Naive B cell (primary cell): Measurements from ENCODE around the gene CDKN3. TPM values are rescaled to one million over a fixed set of nuclear protein-coding genes. Genes with fewer than 3 reads are reported as not detected.
"Not testable (repeated sequence)": the region's sequence is repeated elsewhere in the genome, so short reads cannot be mapped to it uniquely, and the experiment has no call there.

Experiments
- ATAC-seq, 2 donors: fragments of 150-1000 bp; cut with Tn5 transposase; 2 replicates each; pipeline ENCODE4 v1.10.0; 2021; ENCODE audit warnings: low read depth in 2 of 2, mild to moderate bottlenecking in 2 of 2, moderate library complexity in 2 of 2
- DNase-seq: peaks from one replicate; pipeline ENCODE4 v3.0.0; 2022
- H3K27ac Mint-ChIP-seq, 6 donors: one replicate each; pipeline ENCODE4 v1.8.0; 2020 to 2022; ENCODE audit warnings: mild to moderate bottlenecking in 6 of 6, mixed read lengths in 6 of 6, moderate library complexity in 5 of 6, inconsistent platforms in 2 of 6
- H3K27me3 Mint-ChIP-seq, 3 donors: one replicate each; pipeline ENCODE4 v1.8.0; 2021 to 2022; ENCODE audit warnings: mixed read lengths in 3 of 3, mild to moderate bottlenecking in 1 of 3
- H3K36me3 Mint-ChIP-seq, 2 donors: one replicate each; pipeline ENCODE4 v1.8.0; 2020 to 2022; ENCODE audit warnings: mixed read lengths in 2 of 2, inconsistent platforms in 1 of 2, mild to moderate bottlenecking in 1 of 2
- H3K4me1 Mint-ChIP-seq, 3 donors: one replicate each; pipeline ENCODE4 v1.8.0; 2020 to 2022; ENCODE audit warnings: mixed read lengths in 3 of 3, inconsistent platforms in 1 of 3, mild to moderate bottlenecking in 1 of 3, moderate library complexity in 1 of 3
- H3K4me3 Mint-ChIP-seq, 8 donors: one replicate each; pipeline ENCODE4 v1.8.0; 2020 to 2022; ENCODE audit warnings: mild to moderate bottlenecking in 8 of 8, mixed read lengths in 8 of 8, moderate library complexity in 8 of 8, inconsistent platforms in 2 of 8
- H3K9me3 Mint-ChIP-seq, 7 donors: one replicate each; pipeline ENCODE4 v1.8.0; 2020 to 2022; ENCODE audit warnings: mixed read lengths in 7 of 7, mild to moderate bottlenecking in 5 of 7, inconsistent platforms in 2 of 7, moderate library complexity in 1 of 7
- polyA plus RNA-seq, 6 donors: library from polyadenylated mRNA; unstranded; fragments of 300-500 nt; fragmentation: Illumina TruSeq; gene quantifications; one replicate each; pipeline ENCODE4 v1.2.3, GENCODE V29; 2021; ENCODE audit warnings: low read depth in 6 of 6

The CDKN3 gene
- polyA plus RNA-seq, 6 donors from 2014 or later: 1.1 to 2.3 (median 1.2) TPM; not detected in 1

- H3K27ac Mint-ChIP-seq: no peak overlapping the region
- peaks cover 0 to 4% (median 0%) of the 10 kb centered on the region in 3 donors for H3K4me1 Mint-ChIP-seq
- no peaks in the 10 kb centered on the region for H3K36me3 Mint-ChIP-seq
- DNase-seq (no peak), ATAC-seq (no peak)
- peaks cover 0 to 1% (median 0%) of the 10 kb centered on the region in 7 donors for H3K9me3 Mint-ChIP-seq
- no peak overlapping the region for H3K4me3 Mint-ChIP-seq
- peaks cover 0 to 29% (median 27%) of the 10 kb centered on the region in 3 donors for H3K27me3 Mint-ChIP-seq
Measured at GRCh38 chr14:54360667-54361066, 36.1 kb upstream of the CDKN3 start.

GRCh38 chr14:54362089-54362504, 34.7 kb upstream of the CDKN3 start:
- Mint-ChIP-seq H3K27me3 (peaks cover 0 to 29% (median 27%) of the 10 kb centered on the region in 3 donors), H3K4me3 (peak overlapping the region in 1 of 8 donors; percentile 31), H3K36me3 (no peaks in the 10 kb centered on the region), H3K4me1 (peaks cover 0 to 4% (median 0%) of the 10 kb centered on the region in 3 donors), H3K27ac (no peak overlapping the region), H3K9me3 (peaks cover 0 to 1% (median 0%) of the 10 kb centered on the region in 7 donors)
- no peak for ATAC-seq
- no peak for DNase-seq

GRCh38 chr14:54362759-54363437, 33.9 kb upstream of the CDKN3 start:
- no peak overlapping the region for H3K4me3 Mint-ChIP-seq
- H3K4me1 Mint-ChIP-seq: peaks cover 0 to 4% (median 0%) of the 10 kb centered on the region in 3 donors
- no peaks in the 10 kb centered on the region for H3K36me3 Mint-ChIP-seq
- peaks cover 0 to 29% (median 27%) of the 10 kb centered on the region in 3 donors for H3K27me3 Mint-ChIP-seq
- H3K27ac Mint-ChIP-seq: no peak overlapping the region
- no peaks in the 10 kb centered on the region for H3K9me3 Mint-ChIP-seq
- ATAC-seq: no peak
- no peak for DNase-seq

- DNase-seq (no peak), ATAC-seq (no peak)
- H3K36me3 Mint-ChIP-seq: no peaks in the 10 kb centered on the region
- H3K9me3 Mint-ChIP-seq: no peaks in the 10 kb centered on the region
- H3K4me1 Mint-ChIP-seq: peaks cover 0 to 4% (median 0%) of the 10 kb centered on the region in 3 donors
- H3K4me3 Mint-ChIP-seq: no peak overlapping the region
- H3K27me3 Mint-ChIP-seq: peaks cover 5 to 27% (median 15%) of the 10 kb centered on the region in 3 donors
- no peak overlapping the region for H3K27ac Mint-ChIP-seq
Measured at GRCh38 chr14:54364555-54365415, 32.0 kb upstream of the CDKN3 start.

GRCh38 chr14:54366736-54367735, 29.8 kb upstream of the CDKN3 start:
- peaks cover 0 to 4% (median 0%) of the 10 kb centered on the region in 3 donors for H3K4me1 Mint-ChIP-seq
- peaks cover 5 to 18% (median 7%) of the 10 kb centered on the region in 3 donors for H3K27me3 Mint-ChIP-seq
- peak overlapping the region in 2 of 6 donors; percentile 23 to 52 for H3K27ac Mint-ChIP-seq
- H3K36me3 Mint-ChIP-seq: no peaks in the 10 kb centered on the region
- ATAC-seq (peak; percentile 73 to 75), DNase-seq (peak; percentile 19)
- no peaks in the 10 kb centered on the region for H3K9me3 Mint-ChIP-seq
- H3K4me3 Mint-ChIP-seq: no peak overlapping the region

GRCh38 chr14:54368291-54368690, 28.5 kb upstream of the CDKN3 start:
- H3K4me3 Mint-ChIP-seq: no peak overlapping the region
- DNase-seq (no peak), ATAC-seq (no peak)
- H3K4me1 Mint-ChIP-seq: no peaks in the 10 kb centered on the region
- no peaks in the 10 kb centered on the region for H3K36me3 Mint-ChIP-seq
- H3K27me3 Mint-ChIP-seq: peaks cover 0 to 9% (median 5%) of the 10 kb centered on the region in 3 donors
- no peak overlapping the region for H3K27ac Mint-ChIP-seq
- no peaks in the 10 kb centered on the region for H3K9me3 Mint-ChIP-seq

GRCh38 chr14:54369343-54369742, 27.5 kb upstream of the CDKN3 start:
- DNase-seq: no peak
- no peaks in the 10 kb centered on the region for H3K36me3 Mint-ChIP-seq
- H3K4me1 Mint-ChIP-seq: no peaks in the 10 kb centered on the region
- H3K27me3 Mint-ChIP-seq: peaks cover 0 to 9% (median 5%) of the 10 kb centered on the region in 3 donors
- no peak overlapping the region for H3K4me3 Mint-ChIP-seq
- no peak for ATAC-seq
- H3K9me3 Mint-ChIP-seq: no peaks in the 10 kb centered on the region
- H3K27ac Mint-ChIP-seq: no peak overlapping the region

- Mint-ChIP-seq H3K27ac (peak overlapping the region in 2 of 6 donors; percentile 1 to 50), H3K27me3 (peaks cover 0 to 9% (median 9%) of the 10 kb centered on the region in 3 donors), H3K4me3 (no peak overlapping the region), H3K4me1 (no peaks in the 10 kb centered on the region), H3K36me3 (no peaks in the 10 kb centered on the region), H3K9me3 (no peaks in the 10 kb centered on the region)
- DNase-seq (no peak), ATAC-seq (no peak)
Measured at GRCh38 chr14:54370323-54371198, 26.2 kb upstream of the CDKN3 start.

- peaks cover 6 to 13% (median 12%) of the 10 kb centered on the region in 3 donors for H3K4me1 Mint-ChIP-seq
- H3K36me3 Mint-ChIP-seq: no peaks in the 10 kb centered on the region
- DNase-seq: no peak
- H3K4me3 Mint-ChIP-seq: no peak overlapping the region
- H3K27me3 Mint-ChIP-seq: peaks cover 11 to 29% (median 23%) of the 10 kb centered on the region in 3 donors
- H3K27ac Mint-ChIP-seq: no peak overlapping the region
- H3K9me3 Mint-ChIP-seq: peaks cover 0 to 2% (median 0%) of the 10 kb centered on the region in 7 donors
- ATAC-seq: no peak
Measured at GRCh38 chr14:54374117-54374884, 22.5 kb upstream of the CDKN3 start.

- ATAC-seq (no peak), DNase-seq (no peak)
- peaks cover 10 to 17% (median 14%) of the 10 kb centered on the region in 3 donors for H3K4me1 Mint-ChIP-seq
- H3K27me3 Mint-ChIP-seq: peaks cover 14 to 29% (median 15%) of the 10 kb centered on the region in 3 donors
- H3K27ac Mint-ChIP-seq: peak overlapping the region in 3 of 6 donors; percentile 47 to 76 (median 67)
- peaks cover 0 to 9% (median 3%) of the 10 kb centered on the region in 7 donors for H3K9me3 Mint-ChIP-seq
- no peaks in the 10 kb centered on the region for H3K36me3 Mint-ChIP-seq
- H3K4me3 Mint-ChIP-seq: no peak overlapping the region
Measured at GRCh38 chr14:54377501-54377900, 19.3 kb upstream of the CDKN3 start.

GRCh38 chr14:54378893-54379292, 17.9 kb upstream of the CDKN3 start:
- H3K4me3 Mint-ChIP-seq: peak overlapping the region in 2 of 8 donors; percentile 17 to 64
- H3K27ac Mint-ChIP-seq: peak overlapping the region; percentile 17 to 91 (median 52)
- H3K36me3 Mint-ChIP-seq, H3K9me3 Mint-ChIP-seq: not testable (repeated sequence)
- peak; percentile 56 to 69 for ATAC-seq
- DNase-seq: peak; percentile 43
- peaks cover 10 to 17% (median 14%) of the 10 kb centered on the region in 3 donors for H3K4me1 Mint-ChIP-seq
- peaks cover 14 to 29% (median 15%) of the 10 kb centered on the region in 3 donors for H3K27me3 Mint-ChIP-seq
